Trophoblast cell (in vitro differentiated cells and primary cell): ENCODE data around the gene CNTN4.
A peak's percentile ranks its signal among the peaks of the same experiment; 100 is the strongest.

ENCODE experiments used
- DNase-seq, 2 donors: peaks; one replicate each; pipeline ENCODE4 v3.0.0-alpha.2; 2016
- H2AFZ ChIP-seq: 2 replicates; pipeline ENCODE4 v1.6.1; 2013; ENCODE audit warnings: low read length, moderate library complexity, mild to moderate bottlenecking; ENCODE audit not compliant: insufficient read depth, poor library complexity
- H2AK5ac ChIP-seq: 2 replicates; pipeline ENCODE4 v1.6.1; 2013; ENCODE audit warnings: mild to moderate bottlenecking, low read length
- H2BK120ac ChIP-seq: 2 replicates; pipeline ENCODE4 v1.6.1; 2013; ENCODE audit warnings: low read length, mild to moderate bottlenecking, moderate library complexity; ENCODE audit not compliant: insufficient read depth, poor library complexity
- H2BK12ac ChIP-seq: 2 replicates; pipeline ENCODE4 v1.6.1; 2013; ENCODE audit warnings: mild to moderate bottlenecking, low read length, moderate library complexity
- H2BK5ac ChIP-seq: 2 replicates; pipeline ENCODE4 v1.6.1; 2013; ENCODE audit warnings: low read length, low read depth, moderate library complexity, mild to moderate bottlenecking; ENCODE audit not compliant: poor library complexity
- H3K14ac ChIP-seq: 2 replicates; pipeline ENCODE4 v1.6.1; 2013; ENCODE audit warnings: mild to moderate bottlenecking, low read length
- H3K18ac ChIP-seq: 2 replicates; pipeline ENCODE4 v1.6.1; 2013; ENCODE audit warnings: mild to moderate bottlenecking, low read length
- H3K23ac ChIP-seq: 2 replicates; pipeline ENCODE4 v1.6.1; 2013; ENCODE audit warnings: low read length
- H3K27ac ChIP-seq: 2 replicates; pipeline ENCODE4 v1.5.1; 2013; ENCODE audit warnings: low read depth, mild to moderate bottlenecking, inconsistent platforms, low read length, moderate library complexity
- H3K27me3 ChIP-seq: 2 replicates; pipeline ENCODE4 v1.6.1; 2013; ENCODE audit warnings: inconsistent platforms, mild to moderate bottlenecking, low read length, moderate library complexity; ENCODE audit not compliant: insufficient read depth
- H3K36me3 ChIP-seq, 2 experiments: 1 replicate in 1 of 2; 2 replicates in 1 of 2; pipeline ENCODE4 v1.6.1; 2013; ENCODE audit warnings: low read length in 2 of 2, mild to moderate bottlenecking in 2 of 2, moderate library complexity in 1 of 2; ENCODE audit not compliant: insufficient read depth in 2 of 2, control insufficient read depth in 1 of 2
- H3K4ac ChIP-seq: 2 replicates; pipeline ENCODE4 v1.6.1; 2013; ENCODE audit warnings: low read depth, mild to moderate bottlenecking, low read length, moderate library complexity
- H3K4me1 ChIP-seq, 2 experiments: 1 replicate in 1 of 2; 2 replicates in 1 of 2; pipeline ENCODE4 v1.6.1; 2013; ENCODE audit warnings: low read length in 2 of 2, mild to moderate bottlenecking in 2 of 2, moderate library complexity in 1 of 2; ENCODE audit not compliant: insufficient read depth in 2 of 2, control insufficient read depth in 1 of 2
- H3K4me2 ChIP-seq: 2 replicates; pipeline ENCODE4 v1.6.1; 2013; ENCODE audit warnings: inconsistent platforms, mild to moderate bottlenecking, low read length, moderate library complexity
- H3K4me3 ChIP-seq: 2 replicates; pipeline ENCODE4 v1.5.1; 2013; ENCODE audit warnings: mild to moderate bottlenecking, low read depth, low read length, inconsistent platforms
- H3K79me1 ChIP-seq: one replicate; pipeline ENCODE4 v1.6.1; 2013; ENCODE audit warnings: low read length
- H3K79me2 ChIP-seq: 2 replicates; pipeline ENCODE4 v1.6.1; 2013; ENCODE audit warnings: low read length, mild to moderate bottlenecking; ENCODE audit not compliant: control insufficient read depth, insufficient read depth, poor library complexity
- H3K9ac ChIP-seq: 2 replicates; pipeline ENCODE4 v1.6.1; 2013; ENCODE audit warnings: mild to moderate bottlenecking, low read length
- H3K9me3 ChIP-seq: 2 replicates; pipeline ENCODE4 v1.6.1; 2013; ENCODE audit warnings: low read depth, mild to moderate bottlenecking, control low read depth, inconsistent platforms, low read length; ENCODE audit not compliant: insufficient read depth
- H4K12ac ChIP-seq: 2 replicates; pipeline ENCODE4 v1.6.1; 2013; ENCODE audit warnings: low read depth, mild to moderate bottlenecking, low read length, moderate library complexity
- H4K8ac ChIP-seq: 2 replicates; pipeline ENCODE4 v1.6.1; 2013; ENCODE audit warnings: low read depth, mild to moderate bottlenecking, low read length, moderate library complexity
- H4K91ac ChIP-seq: one replicate; pipeline ENCODE4 v1.6.1; 2013; ENCODE audit warnings: low read depth, mild to moderate bottlenecking, low read length, moderate library complexity
- WGBS: extraction: QIAGEN DNeasy Blood & Tissue Kit; methylation state at CpG from one replicate; pipeline ENCODE4 v1.1.7; 2013; ENCODE audit warnings: missing lambda C conversion rate; ENCODE audit not compliant: insufficient read length, insufficient coverage; ENCODE audit errors: extremely low coverage; 5-methylcytosine and 5-hydroxymethylcytosine counted together

Gene CNTN4

GRCh38 chr3:3059645-3060044, 961.0 kb downstream of the CNTN4 start:
- Histone ChIP-seq H3K27me3 (no peaks in the 10 kb centered on the region), H3K4me1 (no peaks in the 10 kb centered on the region), H4K91ac (no peak overlapping the region), H2BK12ac (no peak overlapping the region), H3K4me2 (no peak overlapping the region), H3K36me3 (no peaks in the 10 kb centered on the region), H3K9me3 (no peaks in the 10 kb centered on the region), H3K9ac (no peak overlapping the region), H2BK120ac (no peak overlapping the region), H2BK5ac (no peak overlapping the region), H4K8ac (no peak overlapping the region), H3K23ac (no peak overlapping the region), H3K79me2 (no peaks in the 10 kb centered on the region), H3K79me1 (no peaks in the 10 kb centered on the region), H3K27ac (no peak overlapping the region), H3K18ac (no peak overlapping the region), H3K4me3 (no peak overlapping the region), H4K12ac (no peak overlapping the region), H2AK5ac (no peak overlapping the region), H3K4ac (no peak overlapping the region), H3K14ac (no peak overlapping the region), H2AFZ (no peak overlapping the region)
- no peak for DNase-seq
- no CpG with 5 or more reads among the region's 1 CpG for WGBS

GRCh38 chr3:3064297-3064696, 965.6 kb downstream of the CNTN4 start:
- no peaks in the 10 kb centered on the region for H3K4me1 ChIP-seq
- H3K9me3 ChIP-seq = no peaks in the 10 kb centered on the region
- no CpG with 5 or more reads among the region's 4 CpGs for WGBS
- no peak overlapping the region for H2AK5ac ChIP-seq
- no peaks in the 10 kb centered on the region for H3K79me1 ChIP-seq
- no peak overlapping the region for H3K14ac ChIP-seq
- no peak overlapping the region for H3K23ac ChIP-seq
- H3K18ac ChIP-seq = no peak overlapping the region
- H3K4ac ChIP-seq = no peak overlapping the region
- no peak overlapping the region for H3K4me2 ChIP-seq
- no peak overlapping the region for H4K12ac ChIP-seq
- peak in 1 of 2 donors; percentile 1 for DNase-seq
- H3K27me3 ChIP-seq = no peaks in the 10 kb centered on the region
- H3K4me3 ChIP-seq = no peak overlapping the region
- H3K9ac ChIP-seq = no peak overlapping the region
- no peak overlapping the region for H4K91ac ChIP-seq
- H2BK5ac ChIP-seq = no peak overlapping the region
- H3K79me2 ChIP-seq = no peaks in the 10 kb centered on the region
- H2AFZ ChIP-seq = no peak overlapping the region
- H4K8ac ChIP-seq = no peak overlapping the region
- H3K27ac ChIP-seq = no peak overlapping the region
- H2BK12ac ChIP-seq = no peak overlapping the region
- H3K36me3 ChIP-seq = no peaks in the 10 kb centered on the region
- no peak overlapping the region for H2BK120ac ChIP-seq

- H2BK5ac ChIP-seq = no peak overlapping the region
- DNase-seq = no peak
- H2AK5ac ChIP-seq = no peak overlapping the region
- H4K91ac ChIP-seq = no peak overlapping the region
- H3K79me1 ChIP-seq = no peaks in the 10 kb centered on the region
- H4K12ac ChIP-seq = no peak overlapping the region
- no peak overlapping the region for H3K9ac ChIP-seq
- no peaks in the 10 kb centered on the region for H3K9me3 ChIP-seq
- no peak overlapping the region for H2AFZ ChIP-seq
- no peak overlapping the region for H3K18ac ChIP-seq
- no peak overlapping the region for H3K4me2 ChIP-seq
- no peak overlapping the region for H2BK120ac ChIP-seq
- H2BK12ac ChIP-seq = no peak overlapping the region
- no peaks in the 10 kb centered on the region for H3K27me3 ChIP-seq
- H3K79me2 ChIP-seq = no peaks in the 10 kb centered on the region
- no peak overlapping the region for H3K4ac ChIP-seq
- no peaks in the 10 kb centered on the region for H3K36me3 ChIP-seq
- no peak overlapping the region for H3K4me3 ChIP-seq
- H3K4me1 ChIP-seq = no peaks in the 10 kb centered on the region
- H3K27ac ChIP-seq = no peak overlapping the region
- no peak overlapping the region for H3K14ac ChIP-seq
- H4K8ac ChIP-seq = no peak overlapping the region
- no CpG with 5 or more reads among the region's 2 CpGs for WGBS
- no peak overlapping the region for H3K23ac ChIP-seq
Measured at GRCh38 chr3:3065876-3066275, 967.2 kb downstream of the CNTN4 start.

GRCh38 chr3:3066378-3066777, 967.7 kb downstream of the CNTN4 start:
- Histone ChIP-seq H4K8ac (no peak overlapping the region), H3K4me3 (no peak overlapping the region), H3K18ac (no peak overlapping the region), H3K4me2 (no peak overlapping the region), H3K4ac (no peak overlapping the region), H2BK12ac (no peak overlapping the region), H3K9me3 (no peaks in the 10 kb centered on the region), H2BK5ac (no peak overlapping the region), H3K27me3 (no peaks in the 10 kb centered on the region), H3K9ac (no peak overlapping the region), H4K91ac (no peak overlapping the region), H3K14ac (no peak overlapping the region), H3K36me3 (no peaks in the 10 kb centered on the region), H2AK5ac (no peak overlapping the region), H3K4me1 (no peaks in the 10 kb centered on the region), H2AFZ (no peak overlapping the region), H4K12ac (no peak overlapping the region), H2BK120ac (no peak overlapping the region), H3K23ac (no peak overlapping the region), H3K79me1 (no peaks in the 10 kb centered on the region), H3K79me2 (no peaks in the 10 kb centered on the region), H3K27ac (no peak overlapping the region)
- WGBS = no CpG with 5 or more reads among the region's 2 CpGs
- no peak for DNase-seq
